ENCODE measurements around the gene ASB18. TPM values are rescaled to one million over a fixed set of nuclear protein-coding genes. Genes with fewer than 3 reads are reported as not detected.

The ASB18 gene
- total and polyA plus RNA-seq, 2 of the 8 experiments (the other 6 are each of a cell fraction or from before 2014, with no cell fraction given) = not detected

- no peak for TF ChIP-seq ZNF274 (IDR thresholded peaks at IDR 0.05; ENCODE audit: borderline replicate concordance, extremely low read depth, low read length)
- peak; percentile 20 for TF ChIP-seq TAF7 (optimal IDR thresholded peaks at IDR 0.05; ENCODE audit: borderline replicate concordance, low read depth, low read length)
- no peak for TF ChIP-seq SRF (IDR thresholded peaks at IDR 0.05; ENCODE audit: low read depth, low read length)
- TF ChIP-seq, protein P1, sequence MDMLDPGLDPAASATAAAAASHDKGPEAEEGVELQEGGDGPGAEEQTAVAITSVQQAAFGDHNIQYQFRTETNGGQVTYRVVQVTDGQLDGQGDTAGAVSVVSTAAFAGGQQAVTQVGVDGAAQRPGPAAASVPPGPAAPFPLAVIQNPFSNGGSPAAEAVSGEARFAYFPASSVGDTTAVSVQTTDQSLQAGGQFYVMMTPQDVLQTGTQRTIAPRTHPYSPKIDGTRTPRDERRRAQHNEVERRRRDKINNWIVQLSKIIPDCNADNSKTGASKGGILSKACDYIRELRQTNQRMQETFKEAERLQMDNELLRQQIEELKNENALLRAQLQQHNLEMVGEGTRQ (IDR thresholded peaks at IDR 0.05; ENCODE audit: low read length) = peak; percentile 96
- TF ChIP-seq BCL11A (IDR thresholded peaks at IDR 0.05; ENCODE audit: low read depth in 2 of 2, low read length in 2 of 2) = no peak
- TF ChIP-seq JUND (IDR thresholded peaks at IDR 0.05; ENCODE audit: low read length) = no peak
- TF ChIP-seq NRF1 (IDR thresholded peaks at IDR 0.05; ENCODE audit: low read depth, low read length) = no peak
- no peak for TF ChIP-seq CHD1 (IDR thresholded peaks at IDR 0.05; ENCODE audit: low read depth, low read length)
- no peak for TF ChIP-seq CEBPB (IDR thresholded peaks at IDR 0.05; ENCODE audit: low read depth, low read length)
- no peak for TF ChIP-seq BACH1 (IDR thresholded peaks at IDR 0.05; ENCODE audit: low read length)
- TF ChIP-seq POLR2A (IDR thresholded peaks at IDR 0.05; ENCODE audit: control extremely low read depth in 1 of 2, low read depth in 2 of 2, low read length in 2 of 2) = peak in 1 of 2 experiments; percentile 38; a peak in 1 of 3 replicates
- TF ChIP-seq SIN3A (conservative IDR thresholded peaks at IDR 0.05 in 1 of 2, IDR thresholded peaks at IDR 0.05 in 1 of 2; ENCODE audit: low read depth in 1 of 2, low read length in 2 of 2) = no peak
- TF ChIP-seq EGR1 (IDR thresholded peaks at IDR 0.05; ENCODE audit: borderline replicate concordance, low read depth, low read length) = 0 out of 2 replicates have a peak, but pooled peaks have one; percentile 25
- TF ChIP-seq FOSL1 (IDR thresholded peaks at IDR 0.05; ENCODE audit: insufficient read depth, low read depth, low read length) = no peak
- no peak for TF ChIP-seq SAP30 (IDR thresholded peaks at IDR 0.05; ENCODE audit: insufficient read depth, insufficient replicate concordance, low read length)
- TF ChIP-seq RNF2 (IDR thresholded peaks at IDR 0.05; ENCODE audit: borderline replicate concordance, low read depth, low read length, missing control alignments, poor library complexity, severe bottlenecking) = peak; percentile 42
- peak; percentile 93 for TF ChIP-seq MAX (IDR thresholded peaks at IDR 0.05)
- no peak for TF ChIP-seq KDM5A (IDR thresholded peaks at IDR 0.05; ENCODE audit: low read length)
- no peak for TF ChIP-seq TBP (IDR thresholded peaks at IDR 0.05; ENCODE audit: low read depth, low read length)
- TF ChIP-seq GABPA (IDR thresholded peaks at IDR 0.05; ENCODE audit: borderline replicate concordance, insufficient read depth, low read length) = peak; percentile 7; the same call in 1 of the 2 replicates
- peak; percentile 56; the same call in 1 of the 2 replicates for TF ChIP-seq TAF1 (IDR thresholded peaks at IDR 0.05; ENCODE audit: low read depth, low read length)
- no peak for TF ChIP-seq SP1 (IDR thresholded peaks at IDR 0.05; ENCODE audit: low read depth, low read length)
These were observed 95.8 kb downstream of the ASB18 start, which contains the start of gene GBX2 (continued) for GRCh38 chr2:236168110-236169080.

Measured in H1 (cell line).